Natural killer cell (primary cell): ENCODE data around the gene GLI3. TPM values are rescaled to one million over a fixed set of nuclear protein-coding genes. Genes with fewer than 3 reads are reported as not detected.

Experiments
- ATAC-seq, 3 donors: fragments of 150-1000 bp in 2 of 3; fragments of 200-7000 bp in 1 of 3; cut with Tn5 transposase; 1 replicate in 1 of 3; 2 replicates in 2 of 3; pipeline ENCODE4 v1.10.0; 2021; ENCODE audit warnings: mild to moderate bottlenecking in 2 of 3, moderate library complexity in 2 of 3
- DNase-seq, 2 donors: peaks; one replicate each; pipeline versions ENCODE4 v3.0.0 to v3.0.0-alpha.2; 2013 to 2021; ENCODE audit warnings: mixed read lengths in 1 of 2
- H3K27ac ChIP-seq: one replicate; pipeline ENCODE4 v1.5.1; 2013; ENCODE audit warnings: mild to moderate bottlenecking, low read length
- H3K27me3 ChIP-seq: one replicate; pipeline ENCODE4 v1.6.1; 2013; ENCODE audit warnings: low read length; ENCODE audit not compliant: control insufficient read depth, insufficient read depth
- H3K36me3 ChIP-seq: one replicate; pipeline ENCODE4 v1.6.1; 2013; ENCODE audit warnings: low read length; ENCODE audit not compliant: control insufficient read depth, insufficient read depth
- H3K4me1 ChIP-seq: one replicate; pipeline ENCODE4 v1.6.1; 2013; ENCODE audit warnings: low read length; ENCODE audit not compliant: control insufficient read depth, insufficient read depth
- H3K4me3 ChIP-seq: one replicate; pipeline ENCODE4 v1.5.1; 2013; ENCODE audit warnings: low read length
- H3K9me3 ChIP-seq: one replicate; pipeline ENCODE4 v1.6.1; 2013; ENCODE audit warnings: low read length; ENCODE audit not compliant: control insufficient read depth, insufficient read depth
- H3K27ac Mint-ChIP-seq, 2 donors: one replicate each; pipeline ENCODE4 v1.8.0; 2022; ENCODE audit warnings: mild to moderate bottlenecking in 2 of 2, mixed read lengths in 2 of 2, moderate library complexity in 1 of 2
- H3K27me3 Mint-ChIP-seq, 2 donors: one replicate each; pipeline ENCODE4 v1.8.0; 2022; ENCODE audit warnings: low read depth in 2 of 2, mixed read lengths in 2 of 2
- H3K36me3 Mint-ChIP-seq: one replicate; pipeline ENCODE4 v1.8.0; 2022; ENCODE audit warnings: mixed read lengths
- H3K4me1 Mint-ChIP-seq, 2 donors: one replicate each; pipeline ENCODE4 v1.8.0; 2022; ENCODE audit warnings: mixed read lengths in 2 of 2
- H3K4me3 Mint-ChIP-seq: one replicate; pipeline ENCODE4 v1.8.0; 2022; ENCODE audit warnings: mild to moderate bottlenecking, moderate library complexity, mixed read lengths
- H3K9me3 Mint-ChIP-seq, 2 donors: one replicate each; pipeline ENCODE4 v1.8.0; 2022; ENCODE audit warnings: mixed read lengths in 2 of 2
- CTCF ChIP-seq: fragments of 200-600 bp; IDR thresholded peaks from one replicate; pipeline ENCODE4 v1.8.0; 2022; ENCODE audit warnings: antibody characterized with exemption
- WGBS: methylation state at CpG from one replicate; pipeline ENCODE4 v1.1.7; 2013; ENCODE audit warnings: missing lambda C conversion rate; ENCODE audit not compliant: insufficient coverage; 5-methylcytosine and 5-hydroxymethylcytosine counted together
- intact Hi-C: fragments of 100-400 bp; cut with micrococcal nuclease; formaldehyde crosslinking; loops from one replicate; pipeline ENCODE4 v1.14.2; 2022
- total RNA-seq, 4 donors: library from RNA; stranded (reverse); fragments of 120-200 nt in 1 of 4; gene quantifications; one replicate each; pipeline versions ENCODE4 v1.2.3 to v1.2.4, GENCODE V29; 2013 to 2022

The GLI3 gene
- total RNA-seq, 3 donors from 2014 or later (not counting 1 experiment from before 2014, with no cell fraction given): 2.9 to 4.7 (median 3.1) TPM

GRCh38 chr7:42105554-42106358 is 131.3 kb downstream of the GLI3 start:
- WGBS: 78% methylated on average over 12 of the region's 12 CpGs
- Histone ChIP-seq H3K36me3 (no peaks in the 10 kb centered on the region), H3K4me3 (no peak overlapping the region), H3K27ac (peak overlapping the region; percentile 82), H3K9me3 (no peaks in the 10 kb centered on the region), H3K27me3 (no peaks in the 10 kb centered on the region), H3K4me1 (peaks cover 25% of the 10 kb centered on the region)
- ATAC-seq (peak; percentile 62 to 66 (median 65)), DNase-seq (no peak)
- Mint-ChIP-seq H3K9me3 (no peaks in the 10 kb centered on the region), H3K27me3 (peaks cover 0 to 7% of the 10 kb centered on the region in 2 donors), H3K4me1 (peaks cover 64 to 72% of the 10 kb centered on the region in 2 donors), H3K27ac (peak overlapping the region; percentile 88), H3K4me3 (peak overlapping the region; percentile 64), H3K36me3 (no peaks in the 10 kb centered on the region)
- intact Hi-C loops: no loop called here
- no peak for TF ChIP-seq CTCF

DNA sequence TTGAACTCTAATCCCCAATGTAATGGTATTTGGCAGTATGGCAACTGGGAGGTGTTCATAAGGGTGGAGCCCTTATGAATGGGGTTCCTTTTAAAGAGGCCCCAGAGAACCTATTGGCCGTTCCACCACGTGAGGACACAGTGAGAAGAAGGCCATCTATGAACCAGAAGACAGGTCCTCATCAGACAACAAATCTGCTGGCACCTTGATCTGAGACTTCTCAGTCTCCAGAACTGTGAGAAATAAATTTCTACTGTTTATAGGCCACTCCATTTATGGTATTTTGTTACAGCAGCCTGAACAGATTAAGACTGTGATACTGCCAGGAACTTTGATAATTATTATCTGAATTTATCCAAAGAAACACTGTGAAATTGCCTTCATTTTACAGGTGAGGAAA is 132.3 kb downstream of the GLI3 start:
- Mint-ChIP-seq H3K27me3 (peaks cover 0 to 7% of the 10 kb centered on the region in 2 donors), H3K27ac (peak overlapping the region; percentile 88), H3K4me3 (peak overlapping the region; percentile 45), H3K36me3 (no peaks in the 10 kb centered on the region), H3K9me3 (no peaks in the 10 kb centered on the region), H3K4me1 (peaks cover 61 to 71% of the 10 kb centered on the region in 2 donors)
- no peaks in the 10 kb centered on the region for H3K36me3 ChIP-seq
- no peaks in the 10 kb centered on the region for H3K27me3 ChIP-seq
- 68% methylated on average over 2 of the region's 2 CpGs for WGBS
- peaks cover 21% of the 10 kb centered on the region for H3K4me1 ChIP-seq
- H3K4me3 ChIP-seq: no peak overlapping the region
- ATAC-seq (peak; percentile 52 to 58 (median 57)), DNase-seq (no peak)
- no peak for TF ChIP-seq CTCF
- H3K9me3 ChIP-seq: no peaks in the 10 kb centered on the region
- H3K27ac ChIP-seq: peak overlapping the region; percentile 82
- intact Hi-C loops: no loop called here

- Mint-ChIP-seq H3K4me3 (peak overlapping the region; percentile 38), H3K27ac (peak overlapping the region; percentile 88), H3K9me3 (no peaks in the 10 kb centered on the region), H3K4me1 (peaks cover 58 to 67% of the 10 kb centered on the region in 2 donors), H3K36me3 (no peaks in the 10 kb centered on the region), H3K27me3 (peaks cover 0 to 4% of the 10 kb centered on the region in 2 donors)
- no peak for TF ChIP-seq CTCF
- Histone ChIP-seq H3K27ac (peak overlapping the region; percentile 82), H3K36me3 (no peaks in the 10 kb centered on the region), H3K27me3 (no peaks in the 10 kb centered on the region), H3K9me3 (no peaks in the 10 kb centered on the region), H3K4me1 (peaks cover 18% of the 10 kb centered on the region), H3K4me3 (no peak overlapping the region)
- DNase-seq: no peak
- no peak for ATAC-seq
- intact Hi-C loops: no loop called here
- 86% methylated on average over 5 of the region's 5 CpGs for WGBS
These were observed 132.8 kb downstream of the GLI3 start for GRCh38 chr7:42104231-42104630.
